HG03196 (cell line): ENCODE data around the gene ZIC4.

Experiments
- ATAC-seq: cut with Tn5 transposase; IDR thresholded peaks from one replicate; pipeline ENCODE4 v1.9.1; 2021; ENCODE audit not compliant: unreplicated experiment

ZIC4 gene

DNA sequence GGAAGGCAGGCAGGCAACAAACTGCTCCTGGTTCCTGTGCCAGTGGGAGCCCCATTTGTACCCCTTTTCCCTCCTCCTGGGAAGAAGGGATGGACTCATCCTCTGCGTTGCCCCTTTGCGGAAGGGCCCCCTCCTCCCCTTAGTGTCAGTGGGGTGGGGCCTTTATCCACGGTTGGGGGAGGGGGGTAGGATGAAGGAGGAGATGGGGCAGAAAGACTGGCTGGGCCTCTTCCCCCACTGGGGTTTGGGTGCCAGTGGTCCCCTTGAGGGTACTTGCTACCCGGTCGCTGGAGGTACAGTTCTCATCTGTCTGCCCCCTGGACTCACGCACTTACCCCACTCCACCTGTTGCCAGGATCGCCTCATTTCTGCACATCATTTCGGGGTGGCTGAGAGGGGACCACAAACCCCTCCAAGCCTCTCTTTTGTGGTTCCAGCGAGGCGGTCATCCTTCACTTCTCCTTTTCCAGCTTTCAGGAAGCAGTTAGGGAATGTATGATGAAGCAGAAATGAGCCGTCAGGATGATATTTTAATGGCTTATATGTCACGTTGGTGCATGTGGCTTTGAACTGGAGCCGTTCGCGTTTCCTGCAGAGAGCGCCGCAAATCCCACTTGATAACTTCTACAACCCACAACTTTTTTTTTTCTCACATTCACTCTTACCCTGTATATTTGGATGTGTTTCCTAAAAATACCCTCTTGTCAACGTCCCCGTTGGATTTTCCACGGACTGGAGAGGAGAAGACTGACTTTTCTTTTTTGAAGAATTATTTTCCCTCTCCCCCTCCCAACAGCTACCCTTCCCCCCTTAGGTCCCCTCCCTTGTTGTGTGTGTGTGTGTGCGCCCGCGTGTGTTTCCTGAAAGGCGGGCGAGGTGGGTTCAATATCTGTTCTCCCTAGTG is at the start of gene ZIC4:
TSS of gene ZIC4 (minus strand) at position 516 of the 904 bp plus-strand sequence. CDS start 3,746 bp downstream, outside the sequence.
- ATAC-seq: no peak

DNA sequence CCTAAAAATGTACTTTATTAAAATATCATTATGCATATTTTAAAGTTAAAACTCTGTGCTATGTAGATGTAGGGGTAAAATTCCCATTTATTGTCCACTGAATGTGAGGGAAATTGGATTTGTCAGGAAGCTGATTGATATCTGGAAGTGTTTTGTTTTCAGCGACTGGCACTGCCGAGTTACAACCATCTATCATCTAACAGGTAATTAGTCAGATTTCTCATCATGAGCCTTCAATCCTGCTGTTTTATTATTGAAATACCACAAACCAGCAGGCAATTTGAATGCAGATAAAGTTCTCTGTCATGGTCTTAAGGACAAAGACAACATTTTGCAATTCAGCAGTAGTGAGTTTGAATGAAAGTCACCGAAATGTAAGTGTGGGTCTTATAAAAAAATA is 43.3 kb upstream of the ZIC4 start:
- ATAC-seq: no peak

DNA sequence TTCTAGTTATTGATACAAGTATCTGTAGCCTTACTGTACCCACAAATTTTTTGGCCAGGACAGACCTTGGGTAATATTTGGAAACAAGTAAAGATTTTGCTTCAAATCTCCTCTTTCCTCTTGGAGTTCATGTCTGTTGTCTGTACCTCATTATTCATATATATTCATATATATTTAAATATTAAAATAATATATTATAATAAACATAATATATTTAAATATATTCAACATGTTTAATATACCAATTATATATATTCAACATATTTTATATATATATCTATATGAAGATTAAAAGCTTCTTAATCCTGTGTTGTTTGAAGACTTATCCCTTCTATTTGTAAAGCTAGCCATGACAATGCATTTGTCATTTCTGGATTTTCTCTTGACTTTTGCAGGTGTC is 40.9 kb upstream of the ZIC4 start:
- ATAC-seq: no peak

DNA sequence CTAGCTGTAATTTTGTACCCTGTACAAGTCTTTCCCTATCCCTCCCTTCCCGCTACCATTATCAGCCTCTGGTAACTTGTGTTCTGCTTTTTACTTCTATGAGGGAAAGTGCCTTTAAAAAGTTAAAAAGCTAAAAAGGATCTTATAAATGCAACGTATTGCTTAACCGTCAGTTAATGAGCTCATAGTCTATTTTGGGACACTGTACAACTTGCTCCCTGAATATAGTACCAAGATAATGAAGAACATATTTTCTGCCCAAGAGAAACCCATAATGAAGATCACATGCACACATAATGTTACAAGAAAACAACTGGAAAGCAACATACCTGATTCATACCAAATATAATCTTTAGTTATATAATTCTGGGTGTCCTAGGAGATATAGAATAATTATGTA is 25.4 kb upstream of the ZIC4 start:
- no peak for ATAC-seq

DNA sequence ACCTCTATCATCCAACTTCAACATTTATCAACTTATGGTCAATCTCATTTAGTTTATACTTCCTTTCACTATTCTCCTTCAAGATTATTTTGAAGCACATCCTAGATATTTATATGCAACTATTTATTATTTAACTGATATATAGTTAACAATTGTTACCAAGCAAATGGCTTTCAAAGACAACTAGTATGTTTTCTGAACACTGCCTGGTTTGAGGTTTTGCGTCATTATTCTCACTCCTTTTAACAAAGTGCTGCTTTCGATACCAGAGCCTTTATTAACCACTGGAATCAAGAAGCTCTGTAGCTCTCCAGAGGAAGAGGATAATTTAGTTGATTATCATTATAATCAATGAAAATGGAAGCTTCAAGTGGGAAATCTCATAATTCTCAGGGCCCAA is 22.4 kb upstream of the ZIC4 start:
- no peak for ATAC-seq

GRCh38 chr3:147428326-147428725 is 22.0 kb upstream of the ZIC4 start:
- ATAC-seq: no peak

- ATAC-seq: no peak
These were observed 21.4 kb upstream of the ZIC4 start for GRCh38 chr3:147427746-147428145.

DNA sequence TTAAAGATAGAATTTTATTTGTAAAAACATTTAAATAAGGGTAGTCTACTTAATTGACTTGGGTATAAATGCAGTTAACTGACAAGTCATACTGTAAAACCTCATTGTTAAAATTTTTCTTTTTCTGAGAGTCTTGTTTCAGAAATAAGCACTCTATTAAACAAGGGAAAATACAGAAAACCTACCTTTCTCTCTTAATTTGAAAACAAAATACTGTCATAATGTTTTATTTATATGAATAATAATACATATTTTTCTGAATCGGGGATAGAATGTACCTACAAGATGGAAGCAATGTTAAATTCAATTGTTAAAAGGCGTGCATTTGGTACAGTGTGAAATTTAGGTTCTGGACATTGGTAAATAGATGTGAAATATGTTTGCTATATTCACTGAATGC is 20.6 kb upstream of the ZIC4 start:
- ATAC-seq: no peak

DNA sequence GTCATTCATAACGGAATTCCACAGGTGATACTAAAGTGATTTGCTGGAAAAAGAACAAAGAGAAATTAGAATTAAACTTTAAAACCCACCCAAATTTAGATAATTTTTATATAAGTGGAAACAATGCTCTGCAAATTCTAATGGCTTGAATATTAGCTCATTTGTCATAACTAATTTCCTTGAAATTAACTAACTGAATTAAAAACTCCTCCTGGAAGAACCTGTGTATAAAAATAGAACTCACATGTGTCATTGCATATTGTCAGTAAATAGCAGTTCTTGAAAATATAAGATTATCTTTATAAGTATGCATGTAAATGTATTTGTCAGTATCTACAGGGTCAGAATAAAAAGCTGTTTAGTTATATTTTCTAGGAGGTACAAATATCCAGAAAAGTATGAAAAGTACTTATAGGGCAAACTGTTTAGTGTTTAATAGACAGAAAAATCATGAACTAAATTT is 19.1 kb upstream of the ZIC4 start:
- ATAC-seq: no peak

DNA sequence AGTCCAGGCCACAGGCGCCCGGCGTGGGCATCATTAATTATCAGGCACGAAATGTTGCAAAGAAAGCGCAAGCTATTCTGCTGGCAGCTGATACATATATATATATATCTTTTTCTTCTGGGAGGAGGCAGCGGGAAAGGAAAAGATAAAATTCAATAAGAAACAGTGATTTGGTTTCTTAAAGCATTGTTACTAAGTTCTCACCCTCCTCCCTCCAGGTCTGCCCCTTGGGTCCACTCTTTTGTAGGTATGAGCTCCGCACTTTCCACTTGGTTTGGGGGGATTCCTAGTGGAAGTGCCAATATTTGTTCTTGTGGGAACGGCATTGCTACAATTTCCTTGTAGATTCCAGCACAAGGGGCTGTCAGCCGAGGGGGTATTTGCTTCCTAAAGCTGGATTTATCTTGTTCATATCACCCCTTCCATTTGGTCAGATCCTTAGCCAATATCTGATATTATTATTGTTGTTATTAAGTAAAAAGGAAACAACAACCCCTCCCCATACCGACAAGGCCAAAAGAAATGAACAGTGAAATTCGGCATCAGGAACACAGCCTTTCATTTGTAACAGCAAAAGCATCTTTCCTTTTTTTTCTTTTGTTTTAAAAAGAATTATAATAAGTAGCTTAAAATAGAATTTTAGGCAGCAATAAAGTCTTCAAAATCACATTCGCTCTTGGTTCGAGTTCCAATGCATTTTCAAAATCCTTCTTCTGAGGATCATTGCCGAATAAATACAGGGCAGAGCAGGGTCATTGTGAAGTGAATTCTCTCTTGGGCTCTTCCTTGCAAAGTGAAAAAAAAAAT is 18.4 kb upstream of the ZIC4 start:
- no peak for ATAC-seq

DNA sequence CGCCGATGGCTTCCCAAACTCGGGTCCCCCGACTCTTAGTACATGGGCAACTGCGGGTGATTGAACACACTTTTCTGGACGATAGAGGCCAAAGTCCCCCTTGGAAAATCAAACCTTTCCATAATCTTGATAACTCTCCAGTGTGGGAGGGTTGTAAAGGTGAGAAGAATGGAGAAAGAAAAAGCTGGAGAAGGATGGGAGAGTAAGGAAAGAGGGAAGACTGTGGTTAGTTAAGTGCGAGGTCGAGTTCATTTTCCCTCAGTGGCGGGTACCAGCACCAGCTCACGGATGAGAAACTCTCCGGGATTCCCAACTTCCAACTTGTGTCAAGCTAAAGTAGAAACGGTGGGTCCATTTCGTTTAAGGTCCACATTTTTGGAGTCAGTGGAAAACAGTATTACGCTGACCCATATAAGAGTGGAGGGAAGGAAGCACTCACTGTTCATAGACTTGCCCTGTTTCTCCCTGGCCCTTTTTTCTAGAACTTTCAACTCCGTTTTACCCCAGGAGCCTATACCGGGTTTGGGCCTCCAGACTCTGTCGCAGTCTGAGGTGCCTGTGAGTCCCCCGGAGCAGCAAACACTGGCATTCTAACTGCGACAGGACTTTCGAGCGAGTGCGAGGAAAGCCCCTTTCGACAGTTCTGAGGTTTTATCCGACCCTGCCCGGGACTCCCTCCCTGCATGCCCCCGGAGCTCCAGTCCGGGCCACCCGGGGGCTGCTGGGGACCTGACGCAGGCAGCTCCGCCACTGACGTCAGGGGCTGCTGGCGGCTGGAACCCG is 17.6 kb upstream of the ZIC4 start:
- no peak for ATAC-seq

DNA sequence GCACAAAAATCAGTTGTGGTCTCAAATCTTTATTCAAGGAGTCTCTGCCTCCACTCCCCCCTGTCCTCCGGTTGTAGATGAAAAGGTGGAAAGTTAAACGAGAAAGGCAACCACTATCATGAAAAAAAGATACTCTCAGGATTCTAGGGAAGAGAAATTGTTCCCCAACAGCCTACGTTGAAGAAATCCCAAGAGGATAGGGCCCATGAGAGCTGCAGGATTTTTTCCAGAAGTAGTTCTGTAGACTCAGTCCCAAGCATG is 17.1 kb upstream of the ZIC4 start:
- ATAC-seq: no peak

- ATAC-seq: no peak
These were observed 16.5 kb upstream of the ZIC4 start for GRCh38 chr3:147422601-147423536.

- no peak for ATAC-seq
These were observed 15.9 kb upstream of the ZIC4 start for GRCh38 chr3:147422196-147422595.

DNA sequence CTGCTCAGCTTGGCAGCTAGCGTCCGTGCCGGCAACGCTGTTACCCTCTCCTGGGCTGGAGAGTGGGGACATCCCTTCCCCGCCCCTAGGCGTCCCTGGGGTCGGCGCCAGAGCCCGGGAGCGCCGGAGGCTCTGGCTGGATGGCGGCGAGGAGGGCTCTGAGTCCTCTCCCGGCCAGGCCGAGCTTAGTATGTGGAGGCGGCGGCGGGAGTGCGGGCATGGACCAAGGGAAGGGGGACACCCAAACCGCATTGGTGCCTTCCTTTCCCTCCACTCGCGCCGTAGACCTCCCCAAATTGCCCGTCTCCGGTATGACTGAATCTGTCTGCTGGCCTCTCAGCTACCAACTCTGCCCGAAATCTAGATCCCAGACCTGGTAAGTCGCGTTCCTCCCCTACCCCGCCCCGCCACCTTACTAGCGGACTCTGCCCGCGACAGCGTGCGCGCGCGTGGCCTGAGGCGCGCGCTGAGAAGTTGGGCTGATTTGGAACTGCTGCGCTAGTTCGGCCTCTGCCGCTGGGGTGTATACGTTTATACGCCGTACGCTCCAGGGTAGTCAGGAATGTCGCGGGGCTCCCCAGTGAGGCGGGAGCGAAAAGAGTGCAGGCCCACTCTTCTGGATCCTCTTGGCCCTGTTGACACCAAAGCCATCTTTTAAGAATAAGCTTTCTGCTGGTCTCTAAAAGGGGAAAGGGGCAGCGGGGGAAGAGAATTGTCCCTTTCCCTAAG is 15.0 kb upstream of the ZIC4 start:
- no peak for ATAC-seq

DNA sequence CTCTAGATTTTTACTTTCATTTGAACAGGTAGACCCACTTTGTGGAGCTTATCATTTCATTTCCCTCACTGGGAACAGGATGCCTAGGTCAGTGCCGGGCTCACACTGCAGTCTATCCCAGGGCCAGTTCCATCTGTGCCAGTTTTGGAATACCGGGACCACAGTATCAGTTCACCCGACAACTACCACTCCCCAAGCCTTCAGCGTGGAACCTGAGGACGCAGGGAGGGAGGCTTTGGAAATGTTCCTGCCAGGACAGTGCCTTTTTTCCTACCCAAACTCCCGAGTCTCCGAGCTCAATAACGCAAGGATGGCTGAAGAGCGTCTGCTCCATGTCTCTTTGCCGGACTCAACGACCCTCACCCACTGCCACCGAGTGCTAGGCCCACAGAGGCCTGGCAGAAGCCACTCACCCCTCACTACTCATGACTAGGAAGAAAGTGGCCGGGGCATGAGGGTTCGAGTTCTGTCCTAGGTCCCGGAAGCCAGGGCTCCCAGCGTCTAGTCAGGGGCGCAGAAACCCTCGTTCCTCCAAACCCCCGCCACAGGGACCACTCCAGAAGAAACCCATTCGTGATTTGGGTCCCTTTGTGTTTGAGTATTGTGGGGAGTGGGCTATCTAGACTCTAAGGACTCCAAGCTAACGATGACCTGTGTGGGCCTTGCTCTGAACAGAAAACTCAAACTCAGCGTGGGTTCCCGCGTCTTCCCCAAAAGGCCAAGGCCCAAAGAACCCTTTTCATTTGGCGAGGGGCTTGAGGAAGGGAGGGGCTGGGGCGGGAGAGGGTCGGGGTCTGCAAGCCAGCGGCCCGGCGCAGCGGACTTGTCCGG is 14.2 kb upstream of the ZIC4 start:
- no peak for ATAC-seq

DNA sequence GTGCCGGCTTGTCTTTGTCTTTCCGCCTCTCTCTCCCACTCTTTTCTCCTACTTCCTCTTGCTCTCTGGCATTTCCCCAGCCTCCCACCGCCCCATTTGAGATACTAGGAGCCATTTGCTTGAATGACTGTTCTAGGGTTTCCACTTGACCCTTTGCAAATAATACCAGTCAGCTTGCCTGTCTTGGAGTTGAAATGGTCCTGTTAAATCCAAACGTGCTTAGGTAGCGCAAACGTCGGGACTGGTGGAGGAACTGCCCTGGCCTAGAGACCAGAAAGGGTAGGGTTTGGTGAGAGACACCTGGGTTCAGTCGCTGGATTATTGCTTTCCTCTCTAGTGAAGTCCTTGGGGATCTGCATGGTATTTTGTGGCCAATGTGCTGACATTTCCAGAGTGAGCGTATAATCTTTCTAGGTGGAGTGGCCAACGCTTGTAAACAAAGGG is 13.5 kb upstream of the ZIC4 start:
- no peak for ATAC-seq

- no peak for ATAC-seq
These were observed 12.7 kb upstream of the ZIC4 start for GRCh38 chr3:147418808-147419701.
